GM21360 (cell line): Measurements from ENCODE around the gene HMOX2.

Source experiments
- ATAC-seq: cut with Tn5 transposase; IDR thresholded peaks from one replicate; pipeline ENCODE4 v1.9.1; 2021; ENCODE audit warnings: mild to moderate bottlenecking, moderate library complexity; ENCODE audit not compliant: unreplicated experiment

Gene HMOX2

GRCh38 chr16:4463522-4464163, 12.6 kb upstream of the HMOX2 start:
- ATAC-seq = no peak

- ATAC-seq = no peak
These were observed 10.0 kb upstream of the HMOX2 start for GRCh38 chr16:4465977-4466779.

- no peak for ATAC-seq
These were observed 8.3 kb upstream of the HMOX2 start for GRCh38 chr16:4467916-4468315.

GRCh38 chr16:4468972-4469371, 7.2 kb upstream of the HMOX2 start:
- ATAC-seq = no peak

GRCh38 chr16:4471869-4472268, 4.3 kb upstream of the HMOX2 start:
- no peak for ATAC-seq

GRCh38 chr16:4472880-4473279, 3.3 kb upstream of the HMOX2 start:
- no peak for ATAC-seq

- no peak for ATAC-seq
These were observed 1.8 kb upstream of the HMOX2 start, which contains the start of gene NMRAL1 for GRCh38 chr16:4474192-4474961. Gene NMRAL1 (minus strand): TSS chr16:4474625. CDS start chr16:4474132, 493 bp downstream.

- no peak for ATAC-seq
These were observed 1.8 kb downstream of the HMOX2 start for GRCh38 chr16:4477966-4478365.

GRCh38 chr16:4481526-4481925, 5.3 kb downstream of the HMOX2 start:
- ATAC-seq = no peak

- no peak for ATAC-seq
These were observed 5.8 kb downstream of the HMOX2 start for GRCh38 chr16:4481963-4482362.

- no peak for ATAC-seq
These were observed 10.1 kb downstream of the HMOX2 start for GRCh38 chr16:4486126-4486893.

GRCh38 chr16:4487955-4488498, 11.8 kb downstream of the HMOX2 start:
- no peak for ATAC-seq

GRCh38 chr16:4488499-4488967, 12.3 kb downstream of the HMOX2 start:
- ATAC-seq = no peak

- no peak for ATAC-seq
These were observed 12.8 kb downstream of the HMOX2 start for GRCh38 chr16:4489030-4489429.

GRCh38 chr16:4491898-4492297, 15.7 kb downstream of the HMOX2 start:
- no peak for ATAC-seq

- no peak for ATAC-seq
These were observed 18.7 kb downstream of the HMOX2 start for GRCh38 chr16:4494746-4495490.

GRCh38 chr16:4495766-4496165, 19.6 kb downstream of the HMOX2 start:
- no peak for ATAC-seq

GRCh38 chr16:4496305-4496704, 20.1 kb downstream of the HMOX2 start:
- no peak for ATAC-seq

- no peak for ATAC-seq
These were observed 22.5 kb downstream of the HMOX2 start for GRCh38 chr16:4498546-4499195.
